Fibroblast of pulmonary artery (primary cell): Measurements from ENCODE around the gene ATP6V1F.

Experiments used
- DNase-seq: peaks from one replicate; pipeline ENCODE4 v3.0.0-alpha.2; 2010; ENCODE audit warnings: low read depth
- H3K4me3 ChIP-seq: replicated peaks from 2 replicates; pipeline ENCODE4 v1.5.1; 2011; ENCODE audit warnings: low read depth, mild to moderate bottlenecking, control low read depth, low read length, moderate library complexity
- TF ChIP-seq, protein P1 (sequence below): IDR thresholded peaks from 2 replicates; pipeline ENCODE4 v1.5.1; 2011; ENCODE audit warnings: mild to moderate bottlenecking, control low read depth, low read length, inconsistent platforms; ENCODE audit errors: missing control alignments

Gene ATP6V1F

DNA sequence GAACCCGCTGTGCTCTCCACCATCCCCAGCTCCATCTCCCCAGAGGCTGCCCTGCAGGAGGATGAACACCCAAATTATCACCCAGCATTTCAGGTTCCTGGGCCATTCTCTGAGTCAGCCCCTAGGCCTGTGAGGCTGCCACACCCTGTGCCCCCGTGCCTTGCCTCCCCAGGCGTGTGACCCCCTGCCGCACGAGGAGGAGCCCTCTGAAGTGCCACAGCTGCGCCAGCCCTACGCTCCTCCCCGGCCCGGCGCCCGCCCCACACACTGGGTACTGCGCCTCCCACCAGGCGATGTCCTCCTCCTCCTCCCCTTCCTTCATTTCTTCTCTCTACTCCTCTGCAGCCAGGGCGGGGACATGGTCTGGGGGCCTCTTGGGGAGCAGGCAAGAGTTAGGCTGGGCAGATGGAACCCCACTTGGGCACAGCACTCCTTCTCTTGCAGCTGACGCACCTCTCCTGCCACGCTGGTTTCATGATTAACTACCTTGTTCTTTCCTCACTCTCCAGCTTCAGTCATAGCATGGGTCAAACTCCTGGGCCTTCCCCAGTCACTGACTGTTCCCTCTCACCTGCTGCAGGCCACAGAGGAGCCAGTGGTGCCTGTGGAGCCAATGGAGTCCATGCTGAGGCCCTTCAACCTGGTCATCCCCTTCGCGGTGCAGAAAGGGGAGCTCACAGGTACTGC, 12.7 kb upstream of the ATP6V1F start:
- no peak for DNase-seq
- TF ChIP-seq, protein P1, sequence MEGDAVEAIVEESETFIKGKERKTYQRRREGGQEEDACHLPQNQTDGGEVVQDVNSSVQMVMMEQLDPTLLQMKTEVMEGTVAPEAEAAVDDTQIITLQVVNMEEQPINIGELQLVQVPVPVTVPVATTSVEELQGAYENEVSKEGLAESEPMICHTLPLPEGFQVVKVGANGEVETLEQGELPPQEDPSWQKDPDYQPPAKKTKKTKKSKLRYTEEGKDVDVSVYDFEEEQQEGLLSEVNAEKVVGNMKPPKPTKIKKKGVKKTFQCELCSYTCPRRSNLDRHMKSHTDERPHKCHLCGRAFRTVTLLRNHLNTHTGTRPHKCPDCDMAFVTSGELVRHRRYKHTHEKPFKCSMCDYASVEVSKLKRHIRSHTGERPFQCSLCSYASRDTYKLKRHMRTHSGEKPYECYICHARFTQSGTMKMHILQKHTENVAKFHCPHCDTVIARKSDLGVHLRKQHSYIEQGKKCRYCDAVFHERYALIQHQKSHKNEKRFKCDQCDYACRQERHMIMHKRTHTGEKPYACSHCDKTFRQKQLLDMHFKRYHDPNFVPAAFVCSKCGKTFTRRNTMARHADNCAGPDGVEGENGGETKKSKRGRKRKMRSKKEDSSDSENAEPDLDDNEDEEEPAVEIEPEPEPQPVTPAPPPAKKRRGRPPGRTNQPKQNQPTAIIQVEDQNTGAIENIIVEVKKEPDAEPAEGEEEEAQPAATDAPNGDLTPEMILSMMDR, result no peak
- no peak overlapping the region for H3K4me3 ChIP-seq

DNA sequence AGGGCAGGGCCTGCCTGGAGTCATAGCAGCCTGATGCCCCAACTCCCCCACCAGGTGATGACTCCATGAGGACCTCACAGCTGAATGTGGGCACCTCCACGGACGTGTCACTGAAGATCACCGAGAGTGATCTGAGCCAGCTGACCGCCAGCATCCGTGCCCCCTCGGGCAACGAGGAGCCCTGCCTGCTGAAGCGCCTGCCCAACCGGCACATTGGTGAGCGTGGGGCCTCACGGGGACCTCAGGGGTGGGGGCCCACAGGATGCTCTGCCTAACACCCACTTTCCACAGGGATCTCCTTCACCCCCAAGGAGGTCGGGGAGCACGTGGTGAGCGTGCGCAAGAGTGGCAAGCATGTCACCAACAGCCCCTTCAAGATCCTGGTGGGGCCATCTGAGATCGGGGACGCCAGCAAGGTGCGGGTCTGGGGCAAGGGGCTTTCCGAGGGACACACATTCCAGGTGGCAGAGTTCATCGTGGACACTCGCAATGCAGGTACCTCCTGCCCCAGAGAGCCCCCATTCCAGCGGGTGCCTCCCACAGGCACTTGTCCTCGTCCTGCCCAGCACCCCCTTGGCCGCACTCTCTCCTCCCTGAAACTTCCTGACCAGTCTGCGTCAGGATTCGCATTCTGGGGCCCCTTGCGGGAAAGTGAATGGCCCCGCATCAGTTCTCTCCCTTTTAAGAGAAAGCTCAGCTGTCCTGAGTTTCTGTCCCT, 10.0 kb upstream of the ATP6V1F start:
- DNase-seq, result no peak
- TF ChIP-seq, protein P1, result no peak
- H3K4me3 ChIP-seq, result no peak overlapping the region

DNA sequence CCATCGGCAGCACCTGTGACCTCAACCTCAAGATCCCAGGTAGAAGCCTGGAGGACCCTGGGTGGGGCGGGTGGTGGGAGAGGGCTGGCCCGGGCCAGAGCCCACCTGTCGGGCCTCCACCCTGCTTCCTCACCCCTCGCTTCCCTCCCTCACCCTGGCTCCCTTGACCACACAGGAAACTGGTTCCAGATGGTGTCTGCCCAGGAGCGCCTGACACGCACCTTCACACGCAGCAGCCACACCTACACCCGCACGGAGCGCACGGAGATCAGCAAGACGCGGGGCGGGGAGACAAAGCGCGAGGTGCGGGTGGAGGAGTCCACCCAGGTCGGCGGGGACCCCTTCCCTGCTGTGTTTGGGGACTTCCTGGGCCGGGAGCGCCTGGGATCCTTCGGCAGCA, 8.9 kb upstream of the ATP6V1F start:
- TF ChIP-seq, protein P1, result no peak
- DNase-seq, result no peak
- no peak overlapping the region for H3K4me3 ChIP-seq

DNA sequence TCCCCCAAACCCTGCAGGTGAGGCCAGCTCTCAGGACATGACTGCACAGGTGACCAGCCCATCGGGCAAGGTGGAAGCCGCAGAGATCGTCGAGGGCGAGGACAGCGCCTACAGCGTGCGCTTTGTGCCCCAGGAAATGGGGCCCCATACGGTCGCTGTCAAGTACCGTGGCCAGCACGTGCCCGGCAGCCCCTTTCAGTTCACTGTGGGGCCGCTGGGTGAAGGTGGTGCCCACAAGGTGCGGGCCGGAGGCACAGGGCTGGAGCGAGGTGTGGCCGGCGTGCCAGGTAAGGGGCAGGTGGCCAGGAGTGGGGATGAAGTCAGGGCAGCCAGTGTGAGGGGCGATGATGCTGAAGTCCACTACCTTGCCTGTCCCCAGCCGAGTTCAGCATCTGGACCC, 8.3 kb upstream of the ATP6V1F start:
- no peak for DNase-seq
- no peak overlapping the region for H3K4me3 ChIP-seq
- TF ChIP-seq, protein P1, result no peak

DNA sequence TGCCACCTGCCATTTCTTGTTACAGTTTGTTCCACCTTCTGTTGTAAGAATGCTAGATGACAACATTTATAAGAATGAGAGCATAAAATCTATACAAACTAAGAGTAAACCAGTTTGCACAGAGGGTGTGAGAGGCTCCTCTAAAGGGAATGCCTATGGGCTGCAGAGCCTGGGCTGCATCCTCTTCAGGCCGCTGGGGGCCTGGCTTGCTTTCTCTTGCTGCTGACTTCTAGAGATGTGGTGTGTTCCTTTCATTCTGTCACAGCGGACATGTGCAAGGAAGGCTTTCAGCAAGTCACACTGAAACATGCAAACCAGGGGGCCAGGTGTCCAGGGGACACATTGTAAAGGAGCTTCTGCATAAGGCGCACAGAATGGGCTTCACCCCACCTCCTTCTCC, 7.1 kb upstream of the ATP6V1F start:
- no peak for DNase-seq
- H3K4me3 ChIP-seq, result no peak overlapping the region
- TF ChIP-seq, protein P1, result no peak

DNA sequence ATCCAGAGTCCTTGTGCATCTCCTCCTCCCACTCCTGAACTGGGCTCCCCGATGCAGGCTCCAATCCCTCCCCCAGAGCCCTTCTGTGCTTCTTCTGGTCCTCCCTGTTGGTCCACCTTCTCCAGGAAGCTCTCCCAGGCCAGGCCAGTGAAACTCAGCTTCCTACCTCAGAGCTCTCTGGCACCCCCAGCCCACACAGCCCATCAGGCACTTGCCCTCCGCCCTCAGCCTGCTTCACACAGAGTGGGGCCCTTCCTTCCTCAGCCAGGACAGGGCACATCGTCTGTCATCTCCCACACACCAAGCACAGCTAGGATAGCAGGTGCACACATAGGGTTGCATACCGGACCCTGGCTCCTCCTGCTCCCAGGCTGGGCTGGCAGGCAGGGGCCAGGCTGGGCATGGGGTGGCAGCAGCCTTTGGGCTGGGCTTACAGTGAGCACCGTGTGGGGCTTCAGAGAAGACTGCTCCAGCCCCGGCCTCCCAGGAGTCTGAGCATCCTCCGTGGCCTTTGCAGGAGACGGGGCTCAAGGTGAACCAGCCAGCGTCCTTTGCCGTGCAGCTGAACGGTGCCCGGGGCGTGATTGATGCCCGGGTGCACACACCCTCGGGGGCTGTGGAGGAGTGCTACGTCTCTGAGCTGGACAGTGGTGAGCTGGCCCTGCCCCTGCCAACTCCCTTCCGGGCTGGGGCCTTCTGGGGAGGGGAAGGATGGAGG, 6.5 kb upstream of the ATP6V1F start:
- no peak overlapping the region for H3K4me3 ChIP-seq
- DNase-seq, result no peak
- TF ChIP-seq, protein P1, result no peak
